Gastrocnemius medialis (tissue), 4 donors: ENCODE results near the gene BLTP3A. TPM values are rescaled to one million over a fixed set of nuclear protein-coding genes. Genes with fewer than 3 reads are reported as not detected.
"Not testable (repeated sequence)": the region's sequence is repeated elsewhere in the genome, so short reads cannot be mapped to it uniquely, and the experiment has no call there.

Experiments used
- ATAC-seq, 2 donors: fragments of 150-250 bp; one replicate each; pipeline ENCODE4 v1.9.1; 2016
- DNase-seq, 2 donors: peaks; one replicate each; pipeline ENCODE4 v3.0.0-alpha.2; 2019
- H3K27ac ChIP-seq, 4 donors: fragments of 200-600 bp; sonication (generic); 1 replicate in 1 of 4; 2 replicates in 3 of 4; pipeline ENCODE4 v1.5.1; 2016 to 2018; ENCODE audit warnings: mild to moderate bottlenecking in 2 of 4, moderate library complexity in 1 of 4
- H3K27me3 ChIP-seq, 3 donors: fragments of 200-600 bp; sonication (generic) in 2 of 3; 1 replicate in 1 of 3; 2 replicates in 2 of 3; pipeline versions ENCODE4 v1.5.1 to v1.6.0; 2016 to 2019; ENCODE audit warnings: mild to moderate bottlenecking in 1 of 3, moderate library complexity in 1 of 3
- H3K36me3 ChIP-seq, 2 donors: fragments of 200-600 bp; sonication (generic) in 1 of 2; one replicate each; pipeline ENCODE4 v1.5.1; 2017 to 2018
- H3K4me1 ChIP-seq, 2 donors: fragments of 200-600 bp; sonication (generic) in 1 of 2; one replicate each; pipeline ENCODE4 v1.5.1; 2016 to 2017; ENCODE audit warnings: mild to moderate bottlenecking in 2 of 2
- H3K4me3 ChIP-seq, 4 donors: fragments of 200-600 bp; sonication (generic) in 3 of 4; 1 replicate in 1 of 4; 2 replicates in 3 of 4; pipeline ENCODE4 v1.5.1; 2016 to 2019; ENCODE audit warnings: mild to moderate bottlenecking in 2 of 4
- H3K9me3 ChIP-seq, 3 donors: fragments of 200-600 bp; sonication (generic) in 2 of 3; 1 replicate in 1 of 3; 2 replicates in 2 of 3; pipeline ENCODE4 v1.5.1; 2016 to 2019
- POLR2A ChIP-seq, 2 donors: fragments of 450-650 bp; IDR thresholded peaks; one replicate each; pipeline ENCODE4 v1.6.1; 2017; ENCODE audit warnings: antibody characterized with exemption in 2 of 2, mild to moderate bottlenecking in 2 of 2, moderate library complexity in 2 of 2
- in situ Hi-C, 4 donors: fragments of 200-750 bp; cut with MboI; loops; one replicate each; pipeline versions ENCODE4 v1.15.0 to v1.8.0; 2017; ENCODE audit warnings: low sequenced_read_pairs in 4 of 4
- intact Hi-C: fragments of 100-400 bp; cut with DNase I; formaldehyde crosslinking; loops from one replicate; pipeline ENCODE4 v1.15.1; 2023; ENCODE audit warnings: low total_unique reads
- total RNA-seq, 4 donors: library from RNA; depleted of rRNA; stranded (reverse); fragments of >200 nt; gene quantifications; one replicate each; pipeline versions ENCODE4 v1.1.0 to v1.2.3, GENCODE V29; 2016
- TF ChIP-seq, protein P1 (sequence below), 5 experiments: fragments of 450-650 bp in 3 of 5; fragments of 200-600 bp in 2 of 5; sonication (generic) in 2 of 5; IDR thresholded peaks in 4 of 5; conservative IDR thresholded peaks in 1 of 5; 1 replicate in 4 of 5; 2 replicates in 1 of 5; pipeline ENCODE4 v1.5.1; 2016 to 2019; ENCODE audit warnings: antibody characterized with exemption in 5 of 5, mild to moderate bottlenecking in 3 of 5, moderate library complexity in 3 of 5

The BLTP3A gene, protein sequence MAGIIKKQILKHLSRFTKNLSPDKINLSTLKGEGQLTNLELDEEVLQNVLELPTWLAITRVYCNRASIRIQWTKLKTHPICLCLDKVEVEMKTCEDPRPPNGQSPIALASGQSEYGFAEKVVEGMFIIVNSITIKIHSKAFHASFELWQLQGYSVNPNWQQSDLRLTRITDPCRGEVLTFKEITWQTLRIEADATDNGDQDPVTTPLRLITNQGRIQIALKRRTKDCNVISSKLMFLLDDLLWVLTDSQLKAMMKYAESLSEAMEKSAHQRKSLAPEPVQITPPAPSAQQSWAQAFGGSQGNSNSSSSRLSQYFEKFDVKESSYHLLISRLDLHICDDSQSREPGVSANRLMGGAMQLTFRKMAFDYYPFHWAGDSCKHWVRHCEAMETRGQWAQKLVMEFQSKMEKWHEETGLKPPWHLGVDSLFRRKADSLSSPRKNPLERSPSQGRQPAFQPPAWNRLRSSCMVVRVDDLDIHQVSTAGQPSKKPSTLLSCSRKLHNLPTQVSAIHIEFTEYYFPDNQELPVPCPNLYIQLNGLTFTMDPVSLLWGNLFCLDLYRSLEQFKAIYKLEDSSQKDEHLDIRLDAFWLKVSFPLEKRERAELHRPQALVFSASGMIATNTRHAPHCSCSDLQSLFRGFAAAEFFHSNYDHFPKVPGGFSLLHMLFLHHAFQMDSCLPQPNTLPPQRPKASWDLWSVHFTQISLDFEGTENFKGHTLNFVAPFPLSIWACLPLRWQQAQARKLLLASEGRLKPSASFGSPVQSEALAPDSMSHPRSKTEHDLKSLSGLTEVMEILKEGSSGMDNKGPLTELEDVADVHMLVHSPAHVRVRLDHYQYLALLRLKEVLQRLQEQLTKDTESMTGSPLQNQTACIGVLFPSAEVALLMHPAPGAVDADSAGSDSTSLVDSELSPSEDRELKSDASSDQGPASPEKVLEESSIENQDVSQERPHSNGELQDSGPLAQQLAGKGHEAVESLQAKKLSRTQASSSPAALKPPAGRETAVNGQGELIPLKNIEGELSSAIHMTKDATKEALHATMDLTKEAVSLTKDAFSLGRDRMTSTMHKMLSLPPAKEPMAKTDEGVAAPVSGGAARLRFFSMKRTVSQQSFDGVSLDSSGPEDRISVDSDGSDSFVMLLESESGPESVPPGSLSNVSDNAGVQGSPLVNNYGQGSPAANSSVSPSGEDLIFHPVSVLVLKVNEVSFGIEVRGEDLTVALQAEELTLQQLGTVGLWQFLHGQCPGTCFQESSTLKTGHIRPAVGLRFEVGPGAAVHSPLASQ (N-terminal part only)
- total RNA-seq: 10 to 100 TPM; 19.9 to 36.0 (median 23.2) TPM

DNA sequence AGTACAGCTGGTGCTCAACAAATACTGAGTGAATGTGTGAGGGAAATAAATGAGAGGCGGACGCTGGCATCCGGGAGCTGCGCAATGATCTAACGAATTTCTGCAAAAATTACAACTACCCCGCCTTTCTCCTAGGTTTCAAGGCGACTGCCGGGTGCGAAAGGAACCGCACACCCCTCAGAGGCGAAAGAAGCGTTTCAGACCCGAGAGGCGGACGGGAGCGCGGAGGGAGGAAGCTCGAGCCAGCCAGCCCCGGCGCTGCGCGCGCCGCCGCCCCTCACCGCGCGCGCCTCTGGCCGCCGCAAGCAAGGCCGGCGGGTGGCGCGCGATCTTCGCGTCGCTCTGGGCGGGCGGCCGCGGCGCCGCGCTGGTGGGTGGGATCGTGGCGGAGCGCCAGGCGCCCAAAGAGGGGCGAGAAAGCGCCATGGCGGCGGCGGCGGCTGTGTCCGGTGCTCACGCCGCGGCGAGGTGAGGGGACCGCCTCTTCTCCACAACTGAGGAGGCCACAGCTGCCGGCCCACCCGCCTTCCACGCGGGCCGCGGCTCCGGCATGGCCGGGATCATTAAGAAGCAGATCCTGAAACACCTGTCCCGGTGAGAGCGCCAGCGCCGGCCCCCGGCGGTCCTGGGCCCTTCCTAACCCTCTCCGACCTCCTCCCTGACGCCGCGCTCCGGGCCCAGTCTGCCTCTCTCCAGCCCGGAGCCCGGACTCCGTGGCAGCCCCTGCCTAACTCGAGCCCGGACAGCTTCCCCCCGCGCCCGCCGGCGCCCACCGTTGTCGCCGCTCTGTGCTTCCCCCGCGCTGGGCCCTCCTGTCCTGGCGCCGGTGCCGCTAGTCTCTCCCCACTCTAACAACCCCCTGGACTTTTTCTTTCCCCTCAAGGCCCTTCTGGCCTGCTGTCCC lies at the start of gene BLTP3A:
Gene BLTP3A, plus strand, starts transcription at position 383 of the 904 bp plus-strand sequence. Its CDS starts 168 bp downstream, at position 551.
- H3K36me3 ChIP-seq: no peaks in the 10 kb centered on the region
- intact Hi-C loops (loop anchor here (1.0 kb wide), 2 partner anchors 96 to 265 kb away; partner anchors contain the start of gene TAF11), in situ Hi-C loops (loop anchor here in 1 of 4 donors (5.0 kb wide), 1 partner anchor 95 kb away; the partner anchor contains the start of genes ANKS1A and TAF11)
- TF ChIP-seq, protein P1, sequence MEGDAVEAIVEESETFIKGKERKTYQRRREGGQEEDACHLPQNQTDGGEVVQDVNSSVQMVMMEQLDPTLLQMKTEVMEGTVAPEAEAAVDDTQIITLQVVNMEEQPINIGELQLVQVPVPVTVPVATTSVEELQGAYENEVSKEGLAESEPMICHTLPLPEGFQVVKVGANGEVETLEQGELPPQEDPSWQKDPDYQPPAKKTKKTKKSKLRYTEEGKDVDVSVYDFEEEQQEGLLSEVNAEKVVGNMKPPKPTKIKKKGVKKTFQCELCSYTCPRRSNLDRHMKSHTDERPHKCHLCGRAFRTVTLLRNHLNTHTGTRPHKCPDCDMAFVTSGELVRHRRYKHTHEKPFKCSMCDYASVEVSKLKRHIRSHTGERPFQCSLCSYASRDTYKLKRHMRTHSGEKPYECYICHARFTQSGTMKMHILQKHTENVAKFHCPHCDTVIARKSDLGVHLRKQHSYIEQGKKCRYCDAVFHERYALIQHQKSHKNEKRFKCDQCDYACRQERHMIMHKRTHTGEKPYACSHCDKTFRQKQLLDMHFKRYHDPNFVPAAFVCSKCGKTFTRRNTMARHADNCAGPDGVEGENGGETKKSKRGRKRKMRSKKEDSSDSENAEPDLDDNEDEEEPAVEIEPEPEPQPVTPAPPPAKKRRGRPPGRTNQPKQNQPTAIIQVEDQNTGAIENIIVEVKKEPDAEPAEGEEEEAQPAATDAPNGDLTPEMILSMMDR (IDR thresholded peaks at IDR 0.05 in 4 of 5, conservative IDR thresholded peaks at IDR 0.05 in 1 of 5): peak in 3 of 5 experiments; percentile 11 to 34 (median 28)
- TF ChIP-seq POLR2A (IDR thresholded peaks at IDR 0.05): peak; percentile 72 to 85
- peak; percentile 85 to 87 for ATAC-seq
- H3K4me3 ChIP-seq: peak within 1 kb of the TSS; percentile 87 to 95 (median 93)
- no peaks in the 10 kb centered on the region for H3K9me3 ChIP-seq
- peak within 1 kb of the TSS; percentile 93 to 98 (median 96) for H3K27ac ChIP-seq
- DNase-seq: peak; percentile 41 to 66
- H3K4me1 ChIP-seq: peaks cover 5 to 14% of the 10 kb centered on the region in 2 donors
- no peaks in the 10 kb centered on the region for H3K27me3 ChIP-seq

DNA sequence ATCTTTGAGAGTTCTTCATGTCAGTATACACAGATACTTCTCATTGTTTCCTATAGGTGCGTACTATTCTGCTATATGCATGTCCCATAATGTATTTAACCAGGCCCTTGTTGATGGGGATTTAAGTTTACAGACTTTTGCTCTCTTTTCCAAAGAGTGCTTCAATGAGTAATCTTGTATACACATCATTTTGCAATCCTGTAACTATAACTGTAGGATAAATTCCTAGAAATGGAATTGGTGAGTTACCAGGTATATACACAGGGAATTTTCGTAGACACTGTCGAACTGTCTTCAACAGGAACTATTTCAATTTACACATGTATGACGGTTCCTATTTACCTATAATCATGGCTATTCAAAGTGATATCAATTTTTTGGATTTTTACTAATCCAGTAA lies 49.8 kb upstream of the BLTP3A start:
- Histone ChIP-seq H3K4me3 (no peak overlapping the region), H3K36me3 (no peaks in the 10 kb centered on the region), H3K27me3 (no peaks in the 10 kb centered on the region), H3K9me3 (no peaks in the 10 kb centered on the region), H3K4me1 (no peaks in the 10 kb centered on the region), H3K27ac (no peak overlapping the region)
- DNase-seq (no peak), ATAC-seq (no peak)
- no peak for TF ChIP-seq POLR2A (IDR thresholded peaks at IDR 0.05)
- TF ChIP-seq, protein P1 (IDR thresholded peaks at IDR 0.05 in 4 of 5, conservative IDR thresholded peaks at IDR 0.05 in 1 of 5): no peak
- in situ Hi-C loops (no loop called here), intact Hi-C loops (no loop called here)

DNA sequence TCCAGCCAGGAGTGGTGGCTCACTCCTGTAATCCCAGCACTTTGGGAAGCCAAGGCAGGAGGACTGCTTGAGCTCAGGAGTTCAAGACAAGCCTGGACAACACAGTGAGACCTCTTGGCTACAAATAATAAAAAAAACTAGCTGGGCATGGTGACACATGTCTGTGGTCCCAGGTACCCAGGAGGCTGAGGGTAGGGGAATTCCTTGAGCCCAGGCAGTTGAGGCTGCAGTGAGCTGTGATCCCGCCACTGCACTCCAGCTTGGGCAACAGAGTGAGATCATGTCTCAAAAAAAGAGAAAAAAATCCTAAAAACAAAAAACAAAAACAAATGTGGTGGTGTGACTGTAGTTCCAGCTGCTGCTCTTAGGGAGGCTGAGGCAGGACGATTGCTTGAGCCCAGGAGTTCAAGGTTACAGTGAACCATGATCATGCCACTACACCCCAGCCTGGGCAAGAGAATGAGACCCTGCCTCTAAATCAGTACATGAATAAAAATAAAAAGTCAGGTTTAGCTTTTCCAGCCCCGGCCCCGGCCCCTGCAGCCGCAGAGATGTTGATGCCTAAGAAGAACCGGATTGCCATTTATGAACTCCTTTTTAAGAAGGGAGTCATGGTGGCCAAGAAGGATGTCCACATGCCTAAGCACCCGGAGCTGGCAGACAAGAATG lies 48.1 kb upstream of the BLTP3A start:
- no peaks in the 10 kb centered on the region for H3K4me1 ChIP-seq
- in situ Hi-C loops (no loop called here), intact Hi-C loops (no loop called here)
- H3K27me3 ChIP-seq: no peaks in the 10 kb centered on the region
- H3K4me3 ChIP-seq: no peak overlapping the region
- TF ChIP-seq, protein P1 (IDR thresholded peaks at IDR 0.05 in 4 of 5, conservative IDR thresholded peaks at IDR 0.05 in 1 of 5): no peak
- TF ChIP-seq POLR2A (IDR thresholded peaks at IDR 0.05): no peak
- no peaks in the 10 kb centered on the region for H3K36me3 ChIP-seq
- DNase-seq (no peak), ATAC-seq (no peak)
- H3K9me3 ChIP-seq: no peaks in the 10 kb centered on the region
- no peak overlapping the region for H3K27ac ChIP-seq

DNA sequence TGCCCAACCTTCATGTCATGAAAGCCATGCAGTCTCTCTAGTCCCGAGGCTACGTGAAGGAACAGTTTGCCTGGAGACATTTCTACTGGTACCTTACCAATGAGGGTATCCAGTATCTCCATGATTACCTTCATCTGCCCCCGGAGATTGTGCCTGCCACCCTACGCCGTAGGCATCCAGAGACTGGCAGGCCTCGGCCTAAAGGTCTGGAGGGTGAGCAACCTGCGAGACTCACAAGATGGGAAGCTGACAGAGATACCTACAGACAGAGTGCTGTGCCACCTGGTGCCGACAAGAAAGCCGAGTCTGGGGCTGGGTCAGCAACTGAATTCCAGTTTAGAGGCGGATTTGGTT lies 47.6 kb upstream of the BLTP3A start:
- DNase-seq, H3K9me3 ChIP-seq, in situ Hi-C loops, H3K36me3 ChIP-seq, ATAC-seq, H3K27me3 ChIP-seq, H3K27ac ChIP-seq, H3K4me3 ChIP-seq, H3K4me1 ChIP-seq, intact Hi-C loops: not testable (repeated sequence)
